ENCODE measurements around the gene MMP23B. TPM values are rescaled to one million over a fixed set of nuclear protein-coding genes. Genes with fewer than 3 reads are reported as not detected.
"Not testable (repeated sequence)": the region's sequence is repeated elsewhere in the genome, so short reads cannot be mapped to it uniquely, and the experiment has no call there.

The MMP23B gene
- total RNA-seq, 2 experiments from 2014 or later = 2.1 to 2.7 TPM

DNA sequence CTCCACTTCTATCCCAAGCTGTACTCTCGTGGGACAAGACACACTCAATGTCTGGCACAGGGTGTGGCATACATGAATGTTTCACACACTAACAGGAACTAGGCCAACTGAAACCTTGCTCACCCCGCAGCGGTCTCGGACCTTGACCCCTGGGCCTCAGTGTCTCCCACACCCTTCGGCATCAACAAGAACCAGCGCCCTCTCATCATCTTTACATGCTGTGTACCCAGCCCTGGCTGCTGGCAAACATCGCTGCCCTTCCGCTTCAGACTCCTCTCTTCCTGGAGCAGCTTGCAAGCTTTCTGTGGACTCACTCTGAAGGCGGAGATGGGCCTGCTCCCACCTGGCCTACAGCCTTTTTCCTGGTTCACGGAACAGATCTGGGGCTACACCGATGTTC, 16.3 kb downstream of the MMP23B start:
- CTCF ChIA-PET = interaction anchor here (1.4 kb wide), 1 partner anchor 17 kb away, joined by 3 read pairs; no protein-coding TSS in a partner anchor
- POLR2A ChIA-PET = not testable (repeated sequence)

DNA sequence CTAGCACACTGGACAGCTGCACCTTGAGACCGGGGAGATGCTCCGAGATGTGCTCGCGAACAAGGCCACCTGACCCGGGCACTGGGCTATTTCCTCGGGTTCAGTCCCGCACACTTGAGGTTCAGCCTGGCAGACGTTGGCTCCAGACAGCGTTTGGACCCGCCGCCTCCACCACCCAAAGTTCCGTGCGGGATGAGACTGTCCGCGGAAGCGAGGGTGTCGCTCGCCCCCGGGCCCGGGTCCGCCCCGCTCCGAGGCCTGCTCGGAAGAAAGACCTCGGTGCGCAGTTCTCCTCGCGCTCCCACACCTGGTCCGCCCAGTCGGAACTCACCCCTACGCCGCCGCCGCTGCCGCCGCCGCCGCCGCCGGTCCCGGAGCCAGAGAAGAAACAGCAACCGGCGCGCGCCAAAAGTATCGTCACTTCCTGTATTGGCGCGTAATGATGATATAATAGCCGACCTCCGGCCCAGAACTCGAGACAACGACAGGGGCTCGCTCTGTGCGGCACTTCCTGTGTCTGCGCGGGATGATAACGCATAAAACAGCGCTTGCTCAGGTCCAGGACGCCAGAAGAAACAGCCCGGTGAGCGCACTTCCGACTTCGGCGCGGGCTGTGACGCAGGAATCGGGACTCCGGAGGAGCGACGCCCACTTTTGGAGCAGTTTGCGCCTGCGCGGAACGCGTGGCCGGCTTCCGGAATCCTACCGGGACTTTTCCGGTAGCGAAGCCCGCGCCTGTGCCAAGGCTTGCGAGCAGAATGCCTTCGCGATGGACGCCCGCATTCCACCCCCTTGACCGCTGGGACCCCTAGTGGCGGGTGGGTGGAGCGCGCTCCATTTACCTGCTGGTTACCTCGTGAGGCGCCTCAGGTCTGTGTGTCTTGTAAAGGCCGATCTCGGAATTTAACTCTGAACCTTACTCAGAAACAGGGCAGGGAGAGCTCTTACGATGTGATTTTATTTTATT, 26.9 kb downstream of the MMP23B start, which contains the start of gene CDK11B:
Gene CDK11B (minus strand): TSS at position 422 of the 967 bp plus-strand sequence. CDS start 1,519 bp downstream, outside the sequence.
- POLR2A ChIA-PET, CTCF ChIA-PET: not testable (repeated sequence)

DNA sequence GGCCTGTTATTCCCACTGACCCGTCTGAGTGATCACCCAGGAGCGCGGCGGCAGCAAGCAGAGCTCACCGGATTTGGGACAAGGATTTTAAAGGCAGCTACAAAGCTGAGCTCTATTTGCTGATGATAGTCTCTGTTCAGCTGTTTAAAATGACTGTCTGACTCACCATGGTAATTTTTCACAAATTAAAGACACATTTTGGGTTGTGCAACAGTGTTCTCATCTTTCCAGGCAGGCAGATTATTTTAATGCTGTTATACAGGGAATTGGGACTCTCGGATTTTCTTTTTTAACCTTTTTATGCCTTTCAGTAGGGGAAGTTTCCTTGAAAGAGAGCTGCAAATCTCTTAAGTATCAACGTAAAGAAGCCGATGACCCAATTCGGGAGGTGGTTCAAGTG, 30.4 kb downstream of the MMP23B start:
- POLR2A ChIA-PET, CTCF ChIA-PET: not testable (repeated sequence)

DNA sequence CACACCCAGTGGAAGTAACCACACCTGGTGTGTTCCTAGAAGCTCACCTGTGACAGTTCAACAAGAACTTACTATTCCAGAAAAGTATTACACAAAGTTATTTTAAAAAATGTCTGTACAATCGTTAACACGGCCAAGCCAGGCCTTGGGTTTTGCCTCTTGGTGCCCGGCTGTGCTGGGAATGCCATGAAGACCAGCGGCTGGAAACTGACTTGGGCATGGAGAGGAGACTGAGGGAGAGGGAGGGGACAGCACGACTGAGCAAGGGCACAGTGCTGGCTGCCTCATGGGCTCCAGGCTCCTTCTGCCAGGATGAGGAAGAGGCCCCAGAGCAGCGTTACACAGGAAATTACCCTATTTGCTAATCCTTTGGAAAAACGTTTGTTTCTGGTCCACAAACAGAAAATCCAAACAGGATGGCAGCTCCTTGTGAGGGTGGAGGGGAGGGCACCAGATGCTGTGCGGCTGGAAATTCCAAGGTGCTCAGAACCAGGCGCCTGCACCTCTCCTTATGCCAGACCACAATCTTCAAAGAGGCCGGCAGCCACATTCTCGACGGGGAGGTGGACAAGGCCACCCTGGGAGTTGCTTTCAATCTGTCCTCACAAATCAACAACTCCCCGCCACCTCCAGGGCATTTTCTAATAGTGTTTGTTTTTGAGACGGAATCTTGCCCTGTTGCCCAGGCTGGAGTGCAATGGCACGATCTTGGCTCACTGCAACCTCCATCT, 31.0 kb downstream of the MMP23B start:
- CTCF ChIA-PET, POLR2A ChIA-PET: not testable (repeated sequence)

DNA sequence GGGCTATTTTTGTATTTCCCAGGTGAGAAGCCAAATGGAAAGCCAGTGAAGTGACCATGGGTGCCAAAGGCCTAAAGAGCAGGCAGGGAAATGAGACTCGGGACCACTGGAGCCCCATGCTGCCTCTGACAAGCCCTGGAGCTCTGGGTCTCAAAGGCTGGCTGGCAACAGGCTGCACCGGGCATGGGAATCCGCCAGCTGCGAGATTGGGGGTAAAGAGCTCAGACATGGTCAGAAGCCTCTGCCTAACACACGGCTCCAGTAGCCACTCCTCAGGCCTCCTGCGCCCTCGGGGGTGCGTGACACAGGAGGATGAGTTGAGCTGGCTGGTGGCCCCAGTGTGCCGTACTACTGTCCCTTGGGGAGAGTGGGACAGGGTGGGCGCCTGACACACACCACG, 32.3 kb downstream of the MMP23B start:
- CTCF ChIA-PET, POLR2A ChIA-PET: not testable (repeated sequence)

DNA sequence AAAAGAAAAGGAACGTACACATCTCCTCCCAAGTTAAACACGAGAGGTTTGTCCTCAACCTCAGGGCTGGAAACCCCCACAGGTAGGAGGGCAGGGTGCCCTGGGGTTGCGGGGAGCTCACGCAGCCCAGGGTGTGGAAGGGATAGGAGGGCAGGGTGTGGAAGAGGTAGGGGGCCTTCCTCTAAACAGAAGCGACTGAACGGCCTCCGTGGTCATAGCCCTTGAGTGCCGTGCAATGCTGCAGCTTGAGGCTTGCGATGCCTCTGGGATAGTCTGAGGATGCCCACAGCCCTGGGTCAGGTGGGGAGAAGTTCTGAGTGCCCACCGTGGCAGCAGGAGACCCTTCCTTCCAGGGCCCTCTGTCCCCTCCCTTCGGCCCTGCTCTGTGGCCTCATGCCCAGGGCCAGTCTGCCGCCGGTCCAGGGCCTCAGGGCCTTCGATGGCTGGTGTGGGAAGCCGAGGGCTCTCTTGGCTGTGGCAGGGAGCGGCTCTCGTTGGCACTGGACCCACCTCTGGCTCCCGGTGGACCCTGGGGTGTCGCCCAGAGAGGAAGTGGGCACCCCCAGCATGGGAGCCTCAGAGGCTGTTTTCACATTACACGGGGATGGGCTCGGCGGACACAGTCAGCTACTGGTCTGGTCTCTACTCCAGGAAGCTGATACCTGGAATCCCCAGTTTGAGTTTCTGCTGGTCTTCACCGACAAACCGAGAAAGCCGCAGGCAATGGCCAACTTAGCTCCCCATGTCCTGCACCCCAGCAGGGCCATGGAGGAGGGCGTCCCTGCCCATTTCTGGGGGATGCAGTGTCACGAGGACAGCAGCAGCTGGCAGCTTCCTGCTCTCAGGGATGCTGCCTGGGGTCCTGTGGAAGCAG, 33.2 kb downstream of the MMP23B start:
- ChIA-PET CTCF (interaction anchor here (1.1 to 1.8 kb wide), 3 partner anchors 13 to 244 kb away, joined by 3 to 8 read pairs (median 3); no protein-coding TSS in a partner anchor), POLR2A (interaction anchor here (0.6 kb wide), 1 partner anchor 12 kb away, joined by 6 read pairs; no protein-coding TSS in a partner anchor)

DNA sequence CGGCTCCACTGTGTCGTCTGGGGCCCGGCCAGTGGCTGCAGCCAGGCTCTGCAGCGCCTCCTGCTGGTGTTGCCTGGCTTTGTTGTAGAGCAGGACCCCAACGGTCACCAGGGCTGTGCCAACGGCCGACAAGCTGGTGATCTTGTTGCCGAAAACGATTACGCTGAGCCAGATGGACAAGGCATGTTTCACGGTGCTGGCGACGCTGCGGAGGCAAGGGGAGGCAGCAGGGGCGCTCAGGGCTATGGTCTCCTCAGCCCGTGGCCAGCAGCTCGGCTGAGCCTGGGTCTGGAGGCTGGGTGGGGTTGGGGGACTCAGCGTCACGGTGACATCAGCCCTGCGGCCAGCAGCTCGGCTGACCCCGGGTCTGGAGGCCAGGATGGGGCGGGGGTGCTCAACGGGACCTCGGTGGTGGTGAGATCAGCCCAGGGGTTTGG, 33.9 kb downstream of the MMP23B start:
- CTCF ChIA-PET = interaction anchor here (1.1 to 1.8 kb wide), 3 partner anchors 12 to 243 kb away, joined by 3 to 8 read pairs (median 3); no protein-coding TSS in a partner anchor
- POLR2A ChIA-PET = no interaction called here

DNA sequence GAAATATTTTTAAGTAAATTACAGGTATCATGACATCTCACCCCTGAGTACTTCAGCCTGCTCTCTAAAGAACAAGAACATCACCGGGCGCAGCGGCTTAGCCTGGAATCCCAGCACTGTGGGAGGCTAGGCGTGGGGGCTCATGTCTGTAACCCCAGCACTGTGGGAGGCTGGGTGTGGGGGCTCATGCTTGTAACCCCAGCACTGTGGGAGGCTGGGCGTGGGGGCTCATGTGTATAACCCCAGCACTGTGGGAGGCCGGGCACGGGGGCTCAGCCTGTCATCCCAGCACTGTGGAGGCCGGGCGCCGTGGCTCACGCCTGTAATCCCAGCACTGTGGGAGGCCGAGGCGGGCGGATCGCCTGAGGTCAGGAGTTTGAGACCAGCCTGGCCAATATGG, 34.6 kb downstream of the MMP23B start:
- POLR2A ChIA-PET = no interaction called here
- CTCF ChIA-PET = interaction anchor here (1.8 kb wide), 1 partner anchor 12 kb away, joined by 8 read pairs; no protein-coding TSS in a partner anchor

DNA sequence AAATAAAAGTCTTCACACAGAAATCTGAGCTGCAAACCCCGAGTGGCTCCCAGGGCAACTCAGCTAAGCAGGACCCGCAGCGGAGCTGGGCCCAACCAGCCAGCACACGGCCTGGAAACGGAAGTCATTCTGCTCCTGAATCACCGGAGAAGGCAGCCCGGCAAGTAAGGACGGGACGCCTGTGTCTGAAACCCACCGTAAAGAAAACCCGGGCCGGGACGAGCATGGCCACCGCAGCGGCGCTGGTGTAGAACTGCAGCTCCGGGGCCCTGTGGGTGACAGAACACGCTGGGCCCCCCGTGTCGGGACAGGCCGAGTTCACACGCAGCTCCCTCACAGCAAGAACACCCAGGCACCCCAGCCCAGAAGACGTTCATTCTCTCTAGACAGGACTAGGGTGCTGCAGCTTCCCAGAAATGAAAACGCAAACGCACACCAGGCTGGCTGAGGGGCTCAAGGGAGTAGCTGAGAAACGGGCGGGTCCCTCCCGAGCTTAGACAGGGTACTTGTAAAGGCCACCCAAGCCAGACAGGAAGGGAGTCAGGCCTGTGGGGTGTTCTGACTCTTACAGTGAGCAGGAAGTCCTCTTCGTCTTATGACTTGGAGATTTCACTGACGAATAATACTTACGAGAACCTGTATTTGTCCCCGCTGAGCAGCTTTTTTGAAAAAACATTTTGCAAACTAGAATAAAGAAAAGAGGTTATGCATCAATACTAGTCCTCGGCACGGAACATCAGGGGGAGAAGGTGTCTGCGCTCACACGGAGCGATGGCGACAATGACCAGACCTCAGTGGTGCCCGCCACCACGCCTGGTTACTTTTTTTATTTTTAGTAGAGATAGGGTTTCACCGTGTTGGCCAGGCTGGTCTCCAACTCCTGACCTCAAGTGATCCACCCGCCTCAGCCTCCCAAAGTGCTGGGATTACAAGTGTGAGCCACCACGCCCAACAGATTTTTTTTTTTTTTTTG, 37.8 kb downstream of the MMP23B start:
- POLR2A ChIA-PET = no interaction called here

DNA sequence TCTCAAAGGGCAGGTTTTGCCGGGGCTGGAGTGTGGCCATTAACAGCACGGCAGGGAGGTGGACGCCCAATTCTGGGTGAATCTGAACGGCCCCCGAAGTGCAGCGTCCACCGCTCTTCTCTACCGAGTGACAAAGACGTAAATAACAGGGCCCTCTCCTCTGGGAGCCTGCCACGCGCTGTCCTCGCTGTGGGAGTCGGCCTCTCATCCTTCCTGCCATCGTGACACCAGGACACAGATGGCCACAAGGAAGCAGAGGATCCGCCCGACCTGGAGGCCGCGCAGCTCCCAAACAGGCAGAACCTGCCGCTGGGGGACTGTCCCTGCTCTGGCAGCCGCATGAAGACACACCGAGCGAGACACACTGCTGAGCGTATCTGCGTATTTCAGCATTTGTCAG, 38.9 kb downstream of the MMP23B start:
- POLR2A ChIA-PET = no interaction called here
- CTCF ChIA-PET = interaction anchor here (0.6 kb wide), 1 partner anchor 227 kb away, joined by 4 read pairs; no protein-coding TSS in a partner anchor

More for the DNA sequence above, 37.8 kb downstream of the MMP23B start:
- CTCF ChIA-PET = interaction anchor here (0.8 kb wide), 1 partner anchor 9 kb away, joined by 3 read pairs; no protein-coding TSS in a partner anchor

DNA sequence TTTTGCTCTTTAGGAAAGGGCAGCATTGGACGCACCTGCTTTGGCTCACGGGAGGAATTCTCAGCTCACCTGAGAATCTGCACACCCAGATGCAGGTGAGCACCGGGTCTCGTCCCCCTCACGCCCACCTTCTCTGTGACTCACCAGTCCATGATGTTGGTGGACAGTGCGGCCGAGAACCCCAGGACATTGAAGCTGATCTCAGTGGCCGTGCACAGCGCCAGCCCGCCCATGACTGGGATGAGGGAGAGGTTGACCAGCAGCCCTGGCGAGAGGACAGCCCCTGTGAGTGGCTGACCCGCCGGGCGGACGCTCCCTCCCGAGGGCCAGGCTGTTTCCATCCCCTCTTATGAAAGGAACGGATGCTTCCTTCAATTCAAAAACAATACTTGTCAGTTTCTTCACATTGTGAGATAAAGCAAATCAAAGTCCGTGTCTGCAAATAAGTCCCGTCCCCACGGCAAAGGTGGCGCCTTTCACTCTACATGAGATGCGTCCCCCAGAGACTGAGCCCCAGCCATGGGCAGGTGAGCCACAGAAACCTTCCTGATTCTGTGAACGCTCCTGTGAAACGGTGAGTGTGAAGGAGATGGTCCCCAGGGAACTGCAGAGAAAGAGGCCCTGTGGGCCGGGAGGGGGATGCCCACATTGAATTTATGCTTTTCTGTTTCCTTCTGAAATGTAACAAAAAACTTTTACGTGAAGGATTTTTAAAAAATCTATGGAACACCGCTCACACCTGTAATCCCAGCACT, 39.6 kb downstream of the MMP23B start:
- POLR2A ChIA-PET = no interaction called here
- CTCF ChIA-PET = no interaction called here

DNA sequence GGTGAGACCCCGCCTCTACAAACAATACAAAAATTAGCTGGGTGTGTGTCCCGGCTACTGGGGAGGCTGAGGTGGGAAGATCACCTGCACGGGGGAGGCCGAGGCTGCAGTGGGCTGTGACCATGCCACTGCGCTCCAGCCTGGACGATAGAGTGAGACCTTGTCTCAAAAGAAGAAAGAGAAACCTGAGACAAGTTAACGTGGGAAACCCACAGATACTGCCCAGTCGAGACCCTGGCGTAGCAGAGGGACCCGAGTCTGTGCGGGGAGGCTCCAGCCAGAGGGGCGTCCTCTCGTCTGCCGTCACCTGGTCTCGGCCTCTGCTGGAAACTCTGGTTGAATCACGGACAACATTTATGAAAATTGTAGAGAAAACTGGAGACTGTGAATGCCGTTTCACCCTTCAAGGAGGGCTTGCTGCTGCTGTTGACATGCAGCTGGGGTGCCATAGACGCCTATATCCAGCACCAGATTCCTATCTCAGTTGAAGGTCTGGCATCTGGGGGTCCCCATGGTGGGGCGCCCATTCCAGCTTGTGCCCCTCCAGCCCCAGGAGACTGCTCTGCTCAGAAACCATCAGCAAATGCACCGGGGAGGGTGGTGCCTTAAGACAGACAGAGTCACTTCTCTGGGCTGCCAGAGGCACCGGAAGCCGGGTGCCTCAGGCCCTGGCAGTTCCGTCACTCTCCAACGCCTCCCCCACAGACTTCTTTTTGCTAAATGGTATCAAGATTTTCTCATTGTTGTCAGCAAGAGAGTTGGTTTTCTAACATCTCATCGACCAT, 40.4 kb downstream of the MMP23B start:
- ChIA-PET CTCF (no interaction called here), POLR2A (no interaction called here)

DNA sequence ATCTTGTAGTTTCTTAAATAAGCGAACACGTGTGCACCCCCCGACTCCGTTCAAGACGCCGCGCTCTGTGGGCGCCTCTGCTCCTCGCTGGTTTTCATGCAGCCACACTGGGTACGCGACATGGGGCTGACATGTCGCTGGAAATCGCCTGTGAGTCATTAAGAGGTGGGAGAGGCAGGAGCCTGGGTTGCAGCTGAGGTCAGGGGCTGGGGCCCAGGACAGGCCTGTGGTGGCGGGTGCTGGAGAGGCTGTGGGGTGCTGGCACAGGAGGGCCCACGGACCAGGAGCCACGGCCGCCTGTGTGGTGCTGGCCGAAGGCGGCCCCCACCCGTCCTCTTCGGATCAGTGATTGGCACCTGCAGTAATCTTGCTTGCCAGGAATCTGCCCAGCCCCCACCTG, 42.8 kb downstream of the MMP23B start:
- POLR2A ChIA-PET, CTCF ChIA-PET: not testable (repeated sequence)

DNA sequence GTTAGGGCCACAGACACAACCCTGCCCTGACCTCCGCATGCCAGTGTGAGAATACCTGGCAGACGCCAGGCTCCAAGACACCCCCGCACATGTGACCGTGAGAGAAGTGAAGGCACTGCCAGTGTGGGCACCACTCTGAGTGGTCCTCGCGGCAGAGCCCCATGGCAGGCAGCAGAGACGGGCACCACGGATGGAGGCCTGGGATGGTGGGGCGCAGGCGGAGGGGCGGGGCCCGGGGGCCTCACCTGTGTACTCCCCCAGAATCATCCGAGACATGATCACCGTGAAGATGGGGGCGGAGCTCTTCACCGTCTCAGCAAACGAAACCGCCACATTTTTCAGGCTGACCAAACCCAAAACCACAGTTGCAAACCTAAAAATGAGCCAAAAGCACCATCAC, 43.2 kb downstream of the MMP23B start:
- POLR2A ChIA-PET, CTCF ChIA-PET: not testable (repeated sequence)

DNA sequence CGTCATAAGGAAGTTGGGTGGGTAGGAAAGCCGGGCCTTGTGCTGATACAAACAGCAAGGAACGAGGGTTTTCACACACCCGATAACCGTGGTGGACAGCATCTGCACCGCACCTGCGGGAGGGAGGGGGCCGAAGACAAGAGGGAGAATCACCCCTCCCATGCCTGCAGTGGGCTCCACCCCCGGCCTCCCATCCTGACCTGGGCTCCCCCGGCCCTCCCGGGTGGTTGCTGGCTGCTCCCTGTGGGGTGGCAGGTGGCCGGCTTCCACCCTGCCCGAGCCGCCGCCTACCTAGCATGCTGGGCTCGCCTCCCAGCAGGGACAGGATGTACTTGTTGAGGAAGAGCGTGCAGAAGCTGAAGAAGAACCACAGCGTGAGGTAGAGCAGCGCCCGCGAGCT, 44.1 kb downstream of the MMP23B start:
- CTCF ChIA-PET, POLR2A ChIA-PET: not testable (repeated sequence)

DNA sequence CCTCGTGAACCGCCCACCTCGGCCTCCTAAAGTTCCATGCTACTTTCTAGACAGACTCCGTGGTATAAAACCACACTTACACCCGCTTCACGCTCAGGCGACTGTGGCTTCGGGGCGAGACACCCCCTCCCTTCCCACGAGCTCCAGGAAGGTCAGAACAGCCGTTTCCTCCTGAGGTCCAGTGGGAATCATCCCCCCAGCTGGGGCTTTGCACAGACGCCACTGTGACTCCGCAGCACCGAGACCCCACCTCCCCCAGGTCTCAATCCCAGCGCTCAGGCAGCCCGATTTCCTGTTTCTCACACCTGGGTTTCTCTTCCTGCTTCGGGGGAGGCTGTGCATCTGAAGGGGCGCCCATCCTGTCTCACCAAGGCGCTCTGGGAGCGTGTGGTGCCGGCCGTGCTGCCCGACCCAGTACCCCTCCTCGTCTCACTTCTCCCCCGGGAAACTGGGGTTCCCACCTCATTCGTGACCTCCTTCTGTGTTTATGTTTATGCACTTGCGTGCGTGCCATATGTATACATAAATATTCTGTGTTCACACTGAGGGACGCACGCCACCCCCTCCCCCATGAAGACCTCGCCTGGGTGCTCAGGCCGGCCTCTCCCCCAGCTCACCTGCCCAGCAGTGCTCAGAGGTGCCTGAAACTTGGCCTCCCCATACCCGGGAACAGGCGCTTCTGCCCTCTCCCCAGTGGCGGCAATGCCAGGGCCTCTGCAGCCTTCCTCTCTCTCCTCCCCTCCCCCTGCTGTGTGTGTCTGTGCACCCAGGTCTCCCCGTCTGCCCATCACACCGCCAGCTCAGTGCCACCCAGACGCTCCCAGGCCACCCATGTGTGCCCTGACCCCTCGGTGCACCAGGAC, 46.0 kb downstream of the MMP23B start:
- CTCF ChIA-PET = interaction anchor here (1.1 to 2.0 kb wide), 3 partner anchors 8 to 214 kb away, joined by 3 to 8 read pairs (median 3); no protein-coding TSS in a partner anchor
- POLR2A ChIA-PET = interaction anchor here (0.6 to 0.8 kb wide), 3 partner anchors 13 to 64 kb away, joined by 3 to 6 read pairs (median 3); no protein-coding TSS in a partner anchor

Data from activated CD8-positive, alpha-beta memory T cell treated with anti-CD3 and anti-CD28 coated beads for 36 hours (primary cell).